GM18858 (cell line): ENCODE results near the gene SMARCD1.

ENCODE experiments used
- ATAC-seq: cut with Tn5 transposase; IDR thresholded peaks from one replicate; pipeline ENCODE4 v1.9.1; 2021; ENCODE audit not compliant: unreplicated experiment

SMARCD1 gene

DNA sequence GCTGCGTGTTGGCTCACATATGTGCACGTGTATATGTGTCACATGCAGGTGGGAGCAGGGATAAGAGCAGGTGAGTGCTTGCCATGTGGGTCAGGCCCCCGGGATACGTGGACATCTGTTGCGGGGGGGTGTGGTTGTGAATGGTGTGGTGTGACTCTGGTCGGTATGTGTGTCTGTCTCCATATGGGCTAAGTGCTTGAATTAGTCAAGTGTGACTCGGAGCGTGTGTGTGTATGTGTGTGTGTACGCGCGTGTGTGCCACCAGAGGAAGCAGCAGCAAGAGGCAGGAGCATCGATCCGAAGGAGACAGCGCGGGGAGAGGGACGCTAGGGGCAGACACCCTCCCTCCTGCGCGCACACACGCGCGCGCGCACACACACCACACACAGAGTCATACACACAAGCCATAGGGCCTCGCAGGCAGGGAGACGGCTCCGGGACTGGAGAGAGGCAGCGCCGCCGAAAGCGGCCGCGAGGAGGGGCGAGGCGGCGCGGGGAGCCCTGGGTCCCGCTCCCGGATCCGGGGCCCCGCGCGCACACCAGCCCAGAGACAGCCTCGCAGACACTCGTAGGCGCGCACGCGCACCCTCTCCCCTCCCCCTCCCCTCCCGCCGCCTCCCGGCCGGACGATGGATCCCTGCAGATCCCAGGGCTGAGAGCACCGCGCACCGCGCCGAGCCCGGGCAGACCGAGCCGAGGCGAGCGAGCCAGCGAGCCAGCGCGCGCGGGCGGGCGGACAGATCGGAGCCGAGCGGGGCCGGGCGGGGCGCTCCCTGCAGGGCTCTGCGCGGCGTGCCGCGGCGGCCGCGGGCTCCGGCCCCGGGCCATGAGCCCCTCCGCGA lies 27.9 kb upstream of the SMARCD1 start, which contains the start of gene ASIC1:
Gene ASIC1 (plus strand): TSS at position 597 of the 842 bp plus-strand sequence. CDS start 1,171 bp downstream, outside the sequence.
- no peak for ATAC-seq

DNA sequence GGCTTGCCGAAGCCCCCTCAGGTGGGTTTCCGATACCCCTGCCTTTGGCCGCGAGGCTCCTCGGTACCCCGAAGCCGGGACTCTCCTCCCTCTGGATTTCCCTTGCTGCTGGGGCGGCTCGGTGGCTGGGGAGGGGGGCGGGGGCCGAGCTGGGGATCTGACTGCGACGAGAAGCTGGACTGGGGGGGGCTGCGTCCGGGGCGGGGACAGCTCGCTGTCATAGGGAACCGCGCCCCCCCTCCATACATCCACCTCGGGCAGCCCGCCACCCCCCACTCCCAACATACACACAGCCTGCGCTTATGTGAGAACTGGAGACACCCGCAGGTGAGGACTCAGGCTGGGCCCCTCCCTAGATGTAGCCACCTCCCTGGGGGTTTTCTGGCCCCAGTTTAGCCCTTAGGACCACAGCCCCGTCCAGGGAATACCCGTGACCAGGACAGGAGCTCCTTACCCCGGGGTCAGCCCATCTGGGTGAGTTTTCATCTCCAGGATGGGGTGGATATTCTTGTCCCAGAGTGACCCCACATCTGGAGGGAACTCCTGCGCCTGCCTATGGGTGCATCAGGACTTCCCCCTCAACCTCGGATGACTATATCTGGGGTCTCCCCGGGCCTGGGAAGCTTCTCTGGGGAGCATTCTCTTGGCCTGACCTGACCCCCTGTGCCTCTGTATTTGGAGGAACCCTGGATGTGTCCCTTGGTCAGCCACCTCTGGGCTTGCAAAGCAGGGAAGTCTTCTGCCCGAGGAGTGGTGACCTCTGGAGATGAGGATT lies 27.1 kb upstream of the SMARCD1 start:
- ATAC-seq, result no peak

DNA sequence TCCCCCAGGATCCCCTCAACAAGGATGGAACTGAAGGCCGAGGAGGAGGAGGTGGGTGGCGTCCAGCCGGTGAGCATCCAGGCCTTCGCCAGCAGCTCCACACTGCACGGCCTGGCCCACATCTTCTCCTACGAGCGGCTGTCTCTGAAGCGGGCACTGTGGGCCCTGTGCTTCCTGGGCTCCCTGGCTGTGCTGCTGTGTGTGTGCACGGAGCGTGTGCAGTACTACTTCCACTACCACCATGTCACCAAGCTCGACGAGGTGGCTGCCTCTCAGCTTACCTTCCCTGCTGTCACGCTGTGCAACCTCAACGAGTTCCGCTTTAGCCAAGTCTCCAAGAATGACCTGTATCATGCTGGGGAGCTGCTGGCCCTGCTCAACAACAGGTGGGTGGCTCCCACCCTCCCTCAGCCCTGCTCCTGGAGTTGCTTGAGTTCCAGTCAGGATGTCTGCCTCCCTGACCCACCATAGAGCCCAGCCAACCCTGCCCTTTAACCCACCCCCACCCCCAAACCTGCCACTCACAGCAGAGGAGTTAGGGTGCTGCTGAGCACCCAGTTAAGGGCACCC lies 26.3 kb upstream of the SMARCD1 start:
- no peak for ATAC-seq

DNA sequence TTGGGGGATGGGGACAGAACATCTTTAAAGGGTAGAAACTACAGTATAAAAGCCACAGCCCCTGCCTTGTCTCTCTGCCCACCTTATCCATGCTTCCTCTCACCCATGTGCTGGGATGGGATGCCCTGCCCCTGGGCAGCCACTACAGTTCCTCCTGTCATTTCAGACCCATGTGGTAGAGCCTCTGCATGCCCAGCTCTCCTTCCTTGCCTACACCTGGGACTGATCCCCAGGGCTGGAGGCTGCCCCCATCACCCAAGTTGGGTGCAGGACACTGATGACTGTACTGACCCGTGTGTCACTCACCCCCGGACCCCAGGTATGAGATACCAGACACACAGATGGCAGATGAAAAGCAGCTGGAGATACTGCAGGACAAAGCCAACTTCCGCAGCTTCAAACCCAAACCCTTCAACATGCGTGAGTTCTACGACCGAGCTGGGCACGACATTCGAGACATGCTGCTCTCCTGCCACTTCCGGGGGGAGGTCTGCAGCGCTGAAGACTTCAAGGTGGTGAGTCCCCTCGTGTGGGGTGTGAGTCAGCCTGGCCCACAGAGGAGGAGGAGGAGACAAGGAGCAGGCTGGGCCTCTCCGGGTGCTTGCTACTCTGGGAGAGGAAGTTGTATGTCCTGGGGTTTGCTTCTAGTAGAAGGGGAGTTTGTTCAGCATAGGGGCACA lies 25.6 kb upstream of the SMARCD1 start:
- ATAC-seq, result no peak

DNA sequence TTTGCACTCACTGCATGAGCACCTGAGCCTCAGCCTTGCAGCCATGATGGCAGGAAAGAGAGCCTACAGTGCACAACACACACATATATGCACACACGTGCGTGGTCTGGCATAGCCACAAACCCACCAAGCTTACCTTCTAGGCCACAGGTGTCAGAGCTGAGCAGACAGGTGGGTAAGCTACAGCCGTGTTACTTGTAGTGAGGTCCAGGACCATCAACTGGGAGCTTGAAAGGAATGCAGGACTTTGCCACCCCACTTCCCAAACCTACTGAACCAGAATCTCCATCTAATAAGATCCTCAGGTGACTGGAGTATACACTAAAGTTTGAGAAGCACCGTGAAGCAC lies 25.0 kb upstream of the SMARCD1 start:
- no peak for ATAC-seq

DNA sequence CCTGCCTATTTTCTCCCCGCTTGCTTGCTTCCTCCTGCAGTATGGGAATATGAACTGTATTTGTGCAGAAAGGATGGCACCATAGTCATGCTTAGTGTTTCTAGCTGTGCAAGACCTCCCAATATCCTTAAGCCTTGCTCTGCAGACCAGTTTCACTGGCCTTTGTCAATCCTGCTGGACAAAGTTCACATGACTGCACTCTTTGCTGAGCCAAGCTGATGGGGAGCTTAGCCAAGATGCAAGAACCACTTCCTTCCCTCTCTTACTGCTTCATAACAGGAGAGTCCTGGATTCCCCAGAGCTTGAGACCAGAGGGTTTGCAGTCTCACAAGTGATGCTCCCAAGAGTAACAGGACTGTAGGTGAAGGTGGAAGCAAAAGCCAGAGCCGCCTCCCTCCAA lies 24.0 kb upstream of the SMARCD1 start:
- ATAC-seq, result no peak

DNA sequence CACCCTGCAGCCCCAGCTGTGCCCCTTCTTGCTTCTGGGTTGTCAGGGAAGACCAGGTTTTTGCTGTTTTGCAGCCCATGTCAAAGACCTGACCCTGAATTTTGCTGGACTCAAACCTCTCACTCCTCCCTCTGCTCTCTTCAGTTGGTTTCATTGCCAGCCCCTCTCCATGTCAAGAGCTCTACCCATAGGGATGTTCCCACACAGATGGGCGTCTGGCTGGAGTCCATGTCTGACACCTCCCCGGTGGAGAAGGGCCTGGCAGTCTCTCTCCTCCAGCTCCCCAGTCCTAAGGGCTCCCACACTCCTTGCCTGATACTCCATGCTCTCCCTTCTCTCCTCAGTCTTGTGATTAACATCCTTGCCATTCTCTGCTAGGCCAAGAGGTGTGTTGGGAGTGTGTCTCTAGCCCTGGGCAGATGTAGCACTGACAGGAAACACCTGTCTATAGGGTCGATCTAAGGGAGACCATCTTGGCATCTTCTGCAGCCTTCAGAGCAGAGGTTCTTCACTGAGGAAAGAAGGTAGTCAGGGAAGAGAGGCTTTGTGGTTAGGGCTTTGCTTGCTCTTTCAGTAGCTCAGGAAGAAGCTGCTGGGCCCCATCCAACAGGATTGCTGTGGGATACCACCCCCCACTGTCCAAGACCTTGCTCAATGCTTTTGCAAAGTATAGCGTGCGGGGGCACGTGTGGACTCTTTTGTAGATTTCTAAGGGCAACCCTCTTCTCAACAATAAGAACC lies 23.0 kb upstream of the SMARCD1 start:
- no peak for ATAC-seq

DNA sequence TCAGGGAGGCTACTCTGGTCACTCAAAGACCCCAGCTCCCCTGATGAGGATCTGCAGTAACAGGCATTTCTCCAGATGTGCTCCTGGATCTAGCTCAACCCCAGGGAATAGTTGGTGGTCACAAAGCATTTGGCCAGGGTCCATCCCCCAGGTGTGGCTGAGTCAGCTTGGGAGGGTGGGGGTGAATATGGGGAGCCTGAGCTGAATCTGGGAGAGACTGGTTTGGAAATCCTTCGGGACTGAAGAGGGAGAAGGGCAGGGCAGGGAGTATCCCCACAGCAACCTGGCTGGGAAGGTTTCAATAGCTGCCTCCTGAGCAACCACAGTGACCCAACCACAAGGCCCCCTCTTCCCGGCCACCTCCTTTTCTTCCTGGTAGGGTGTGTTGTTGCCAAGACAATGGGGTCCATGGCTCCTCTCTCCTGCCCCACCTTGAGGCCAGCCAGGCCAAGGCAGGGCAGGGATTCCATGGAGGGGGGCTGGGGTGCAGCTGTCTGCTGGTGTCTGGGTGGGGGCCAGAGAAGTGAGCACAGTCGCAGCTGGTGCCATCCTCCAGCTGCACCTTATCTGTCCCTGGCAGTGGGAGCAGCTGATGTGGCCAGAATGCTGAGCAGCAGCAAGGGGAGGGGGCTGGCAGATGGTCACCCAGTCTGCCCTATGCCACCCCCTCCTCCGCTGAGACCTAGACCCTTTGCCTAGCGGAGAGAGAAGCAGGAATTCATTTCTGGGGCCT lies 22.2 kb upstream of the SMARCD1 start:
- no peak for ATAC-seq

DNA sequence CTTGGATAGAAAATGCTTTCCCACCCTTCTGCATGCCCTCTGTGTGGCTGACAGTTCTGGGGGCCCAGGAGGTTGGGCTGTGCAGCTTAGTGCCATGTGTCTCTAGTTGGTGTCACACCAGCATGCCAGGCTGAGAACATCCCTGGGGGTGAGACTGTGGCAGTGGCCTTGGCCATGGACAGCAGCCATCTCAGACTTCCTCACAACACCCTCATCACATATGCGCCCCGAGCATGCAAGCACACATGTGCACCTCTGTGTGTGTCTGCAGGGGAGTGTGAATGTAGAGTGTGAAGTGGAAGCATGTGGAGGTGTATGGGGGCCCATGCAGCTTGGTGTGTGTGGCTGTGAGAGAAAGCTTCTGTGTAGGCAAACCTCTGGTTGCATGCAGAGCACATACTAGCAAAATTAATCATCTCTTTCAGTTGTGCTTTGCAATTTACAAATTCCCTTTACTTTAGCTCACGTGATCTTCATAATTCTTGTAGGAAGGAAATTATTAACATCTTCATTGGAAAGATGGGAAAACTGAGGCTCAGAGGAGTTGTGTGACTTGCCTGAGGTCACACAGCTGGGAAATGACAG lies 19.3 kb upstream of the SMARCD1 start:
- no peak for ATAC-seq

DNA sequence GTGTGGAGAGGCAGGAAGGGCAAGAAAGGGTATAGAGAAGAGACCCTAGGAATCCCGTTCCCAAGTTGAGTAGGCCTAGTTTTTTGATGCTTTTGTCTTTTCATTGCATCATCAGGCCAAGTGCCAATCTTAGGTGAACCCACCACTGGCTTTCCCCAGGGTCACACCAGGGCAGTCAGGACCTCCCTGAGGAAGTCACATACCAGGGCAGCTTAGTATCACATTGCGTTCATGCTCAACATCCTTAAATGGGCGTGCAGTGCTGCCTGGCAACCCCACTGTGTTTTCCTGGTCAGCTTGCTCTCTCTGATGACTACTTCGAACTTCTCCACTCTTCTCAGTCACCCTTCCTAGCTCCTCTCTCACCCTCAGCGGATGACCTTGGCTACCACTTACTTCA lies 18.7 kb upstream of the SMARCD1 start:
- no peak for ATAC-seq

DNA sequence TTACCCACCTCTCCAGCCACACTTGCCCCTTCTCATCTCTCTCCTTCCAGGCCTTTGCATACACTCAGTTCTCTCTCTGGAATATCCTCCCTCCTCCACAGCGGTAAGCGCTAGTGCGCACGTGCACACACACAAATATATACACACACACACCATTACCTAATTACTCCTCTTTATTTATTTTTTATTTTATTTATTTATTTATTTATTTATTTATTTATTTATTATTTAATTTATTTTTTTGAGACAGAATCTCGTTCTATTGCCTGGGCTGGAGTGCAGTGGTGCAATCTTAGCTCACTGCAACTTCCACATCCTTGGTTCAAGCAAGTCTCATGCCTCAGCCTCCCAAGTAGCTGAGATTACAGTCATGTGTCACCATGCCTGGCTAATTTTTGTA lies 16.1 kb upstream of the SMARCD1 start:
- no peak for ATAC-seq

DNA sequence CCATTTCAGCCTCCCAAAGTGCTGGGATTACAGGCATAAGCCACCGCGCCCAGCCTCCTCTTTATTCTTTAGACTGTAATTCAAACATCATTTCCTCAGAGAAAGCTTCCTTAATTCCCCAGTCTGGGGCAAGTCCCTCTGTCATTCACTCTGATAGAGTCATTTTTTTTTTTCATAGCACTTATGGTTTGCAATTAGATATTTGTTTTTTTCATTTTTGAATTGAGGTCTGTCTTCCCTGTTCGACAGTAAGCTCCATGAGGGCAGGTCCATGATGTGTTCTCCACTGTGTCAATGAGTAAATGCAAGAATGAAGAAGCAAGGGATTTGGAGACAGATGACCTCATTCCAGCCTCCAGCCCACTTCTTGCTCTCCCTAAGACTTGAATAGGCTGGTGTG lies 15.6 kb upstream of the SMARCD1 start:
- ATAC-seq, result no peak

DNA sequence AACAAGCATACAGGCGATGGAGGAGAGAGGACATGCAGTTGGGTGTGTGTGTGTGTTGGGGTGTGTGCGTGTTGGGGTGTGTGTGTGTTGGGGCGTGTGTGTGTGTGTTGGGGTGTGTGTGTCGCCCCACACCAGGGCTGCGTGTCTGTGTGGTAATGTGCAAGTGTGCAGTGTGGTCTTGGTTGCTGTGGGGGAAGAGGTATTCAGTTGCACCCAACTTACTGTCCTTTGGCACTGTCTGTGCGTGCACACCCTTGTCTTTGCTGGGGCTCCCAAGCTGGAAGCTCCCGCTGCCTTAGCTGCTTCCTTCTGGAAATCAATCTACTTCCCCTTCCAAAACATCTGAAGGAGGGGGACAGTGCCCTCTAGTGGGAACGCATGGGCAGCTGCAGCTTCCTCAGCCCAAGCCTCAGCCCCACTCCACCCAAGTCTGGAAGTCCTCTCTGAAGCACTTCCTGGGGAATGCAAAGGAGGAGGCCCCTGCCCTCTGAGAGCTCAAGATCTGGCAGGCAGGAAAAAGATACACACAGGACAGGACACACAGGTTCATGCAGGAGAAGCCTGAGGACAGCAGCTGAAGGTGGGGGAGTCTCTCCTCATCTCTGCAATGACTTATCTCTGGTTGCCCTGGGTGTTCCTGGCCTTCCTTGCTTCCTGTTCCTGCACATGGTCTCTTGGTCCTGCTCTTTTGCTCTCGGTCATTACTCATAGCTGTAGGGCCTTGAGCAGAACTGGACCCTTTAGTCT lies 14.7 kb upstream of the SMARCD1 start:
- ATAC-seq, result no peak

DNA sequence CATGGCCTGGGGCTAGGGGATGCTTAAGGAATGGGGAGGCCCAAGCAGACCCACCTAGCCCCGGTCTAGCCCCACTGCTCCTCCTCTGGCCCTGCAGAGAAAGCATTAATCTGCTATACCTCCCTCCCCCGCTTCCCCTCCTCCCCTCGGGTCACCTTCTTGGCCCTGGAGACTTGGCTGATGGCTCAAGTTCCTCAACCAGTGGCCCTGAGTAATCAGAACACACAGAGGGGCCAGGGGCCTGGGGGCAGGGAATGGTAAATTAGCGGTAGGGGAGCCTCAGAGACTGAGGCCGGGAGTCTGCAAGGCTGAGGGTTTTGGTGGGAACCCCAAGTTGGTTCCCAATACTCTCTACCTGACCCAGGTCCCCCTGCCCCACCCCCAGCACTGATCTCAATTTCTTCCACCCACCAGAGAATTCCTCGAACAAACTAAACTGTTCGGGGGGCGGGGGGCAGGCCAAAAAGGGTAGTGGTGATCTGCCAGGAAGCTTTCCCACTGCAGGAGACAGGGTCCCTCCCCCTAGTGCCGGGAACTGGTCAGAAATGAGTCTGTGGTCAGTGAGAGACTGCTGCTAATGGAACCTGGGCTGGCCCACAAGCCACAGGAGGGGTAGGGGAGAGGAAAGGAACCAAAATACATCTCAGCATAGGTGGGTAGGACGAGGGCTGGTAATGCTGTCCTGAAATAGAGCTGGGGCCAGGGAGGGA lies 12.8 kb upstream of the SMARCD1 start:
- ATAC-seq, result no peak

DNA sequence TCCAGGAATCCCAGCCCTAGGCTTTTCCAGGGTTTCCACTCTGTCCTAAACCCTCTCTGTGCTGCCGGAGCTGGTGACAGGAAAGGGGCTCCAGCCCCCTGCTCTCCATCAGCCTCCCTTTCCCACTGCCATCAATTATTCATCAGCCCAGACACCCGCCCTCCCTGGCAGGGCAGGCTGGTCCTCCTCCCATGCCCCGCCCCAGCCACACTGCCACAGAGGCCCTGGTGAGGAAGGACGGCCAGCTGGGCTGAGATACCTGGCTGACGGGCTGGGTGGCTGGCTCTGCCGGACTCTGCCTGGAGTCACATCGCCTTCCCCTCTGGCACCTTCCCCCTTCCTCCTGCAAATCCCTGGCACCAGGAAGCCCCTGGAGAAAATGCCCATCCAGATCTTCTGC lies 11.9 kb upstream of the SMARCD1 start:
- no peak for ATAC-seq

DNA sequence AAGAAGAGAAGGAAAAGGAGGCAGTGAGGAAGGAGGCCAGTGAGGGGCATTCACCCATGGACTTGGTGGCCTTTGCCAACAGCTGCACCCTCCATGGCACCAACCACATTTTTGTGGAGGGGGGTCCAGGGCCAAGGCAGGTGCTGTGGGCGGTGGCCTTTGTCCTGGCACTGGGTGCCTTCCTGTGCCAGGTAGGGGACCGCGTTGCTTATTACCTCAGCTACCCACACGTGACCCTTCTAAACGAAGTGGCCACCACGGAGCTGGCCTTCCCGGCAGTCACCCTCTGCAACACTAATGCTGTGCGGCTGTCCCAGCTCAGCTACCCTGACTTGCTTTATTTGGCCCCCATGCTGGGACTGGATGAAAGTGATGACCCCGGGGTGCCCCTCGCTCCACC lies 11.4 kb upstream of the SMARCD1 start:
- no peak for ATAC-seq

DNA sequence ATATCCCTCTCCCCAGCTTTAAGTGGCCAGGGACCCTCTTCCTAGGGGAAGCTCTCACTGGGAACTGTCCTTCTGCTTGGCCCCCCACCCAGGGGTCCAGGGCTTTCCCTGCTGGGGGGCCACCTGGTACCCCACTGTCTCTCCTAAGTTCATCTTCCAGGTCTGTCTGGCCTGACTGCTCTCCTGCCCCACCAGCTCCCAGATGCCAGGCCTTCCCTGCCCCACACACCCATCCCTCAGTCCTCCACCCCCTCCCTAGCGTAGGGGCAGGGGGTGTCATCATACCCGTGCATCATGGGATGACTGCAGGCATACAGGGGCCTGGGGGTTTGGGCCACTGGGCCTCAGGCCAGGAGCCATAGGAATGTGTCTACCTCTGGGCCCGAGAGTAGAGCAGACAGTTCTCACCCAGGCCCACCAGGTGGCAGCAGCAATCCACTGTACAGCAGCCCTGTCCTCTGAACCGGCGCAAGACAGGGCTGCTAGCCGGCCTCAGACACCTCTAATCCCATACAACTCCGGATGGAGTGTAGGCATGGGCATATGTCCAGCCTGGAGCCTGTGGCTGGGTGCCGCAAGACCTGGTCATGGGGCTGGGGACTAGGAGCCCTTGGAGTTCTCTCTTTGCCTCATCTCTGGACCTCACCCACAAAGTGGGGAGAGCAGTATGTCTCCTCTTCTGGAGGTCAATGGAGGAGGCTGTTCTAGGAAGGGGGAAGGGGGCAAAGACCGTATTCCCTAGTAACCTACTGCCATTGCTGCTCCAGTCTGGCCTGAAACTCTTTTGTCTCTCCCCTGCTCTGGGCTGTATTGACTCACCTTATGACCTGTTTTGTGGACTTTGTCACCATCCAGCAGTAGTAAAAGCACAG lies 10.0 kb upstream of the SMARCD1 start:
- ATAC-seq, result peak; percentile 66

DNA sequence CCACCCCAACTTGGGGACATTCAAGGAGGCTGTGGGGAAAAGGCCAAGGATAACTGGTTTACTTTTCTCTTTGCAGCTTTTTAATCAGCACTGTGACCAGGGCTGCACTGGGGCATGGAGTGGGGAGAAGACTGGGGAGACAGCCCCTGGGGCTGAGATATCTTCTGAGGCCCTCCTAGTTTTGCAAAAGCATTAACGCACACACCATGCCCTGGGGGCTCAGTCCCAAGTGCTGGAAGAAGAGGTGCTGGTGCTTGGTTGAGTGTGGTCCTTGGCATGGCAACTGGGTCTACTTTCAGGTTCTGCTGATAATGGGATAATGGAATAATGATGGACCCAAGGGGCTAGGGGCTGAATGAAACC lies 9.4 kb upstream of the SMARCD1 start:
- ATAC-seq, result no peak
